IMR-90 (cell line): ENCODE data around the gene NUDT15.
"Not testable (repeated sequence)": the region's sequence is repeated elsewhere in the genome, so short reads cannot be mapped to it uniquely, and the experiment has no call there.

Experiments used
- MAZ ChIP-seq: IDR thresholded peaks from 2 replicates; pipeline ENCODE4 v1.6.1; 2012; ENCODE audit warnings: low read depth, mild to moderate bottlenecking, low read length, improper control_type of control experiment, moderate library complexity, borderline replicate concordance
- POLR2A ChIP-seq: IDR thresholded peaks from 2 replicates; pipeline ENCODE4 v1.6.1; 2012; ENCODE audit warnings: mild to moderate bottlenecking, low read depth, low read length

- not testable (repeated sequence) for TF ChIP-seq MAZ, POLR2A
Observed at GRCh38 chr13:48001999-48002398, 35.5 kb upstream of the NUDT15 start.
